ENCODE results near the gene PRDM15.
A peak's percentile ranks its signal among the peaks of the same experiment; 100 is the strongest.

The PRDM15 gene

DNA sequence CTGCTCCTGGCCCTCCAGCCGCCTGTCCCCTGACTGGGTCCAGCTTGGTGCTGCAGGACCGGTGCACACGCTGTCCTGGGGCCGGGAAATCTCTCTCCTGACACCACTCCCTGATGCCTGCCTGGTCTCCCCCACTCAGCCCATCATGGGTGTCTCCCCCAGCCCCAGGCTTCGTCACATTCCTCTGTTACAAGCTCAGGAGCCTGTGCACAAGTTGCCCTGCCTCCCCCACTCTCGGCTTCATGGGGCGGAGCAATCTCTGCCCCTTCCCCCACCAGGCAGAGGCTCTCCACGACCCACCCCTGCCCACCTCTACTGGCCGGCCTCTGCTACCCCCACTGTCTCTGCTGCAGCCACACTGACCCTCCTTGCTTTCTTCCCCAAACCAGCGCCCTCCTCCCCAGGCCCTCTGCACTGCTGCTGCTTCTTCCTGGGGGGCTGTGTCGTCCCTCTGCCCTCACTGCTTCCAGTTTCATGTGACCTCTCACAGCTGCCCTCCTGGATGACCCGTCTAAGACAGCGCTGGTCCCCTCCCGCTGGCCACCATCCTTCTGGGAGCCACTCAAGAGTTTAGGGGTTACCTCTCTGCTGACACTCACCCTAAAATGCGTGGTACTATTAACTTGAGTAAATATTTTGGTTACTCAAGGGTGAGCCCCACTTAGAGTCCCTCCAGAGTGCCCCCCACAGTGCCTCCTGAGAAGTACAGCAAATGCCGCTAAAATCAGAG lies 106.6 kb downstream of the PRDM15 start:
- DNase-seq, result no peak

DNA sequence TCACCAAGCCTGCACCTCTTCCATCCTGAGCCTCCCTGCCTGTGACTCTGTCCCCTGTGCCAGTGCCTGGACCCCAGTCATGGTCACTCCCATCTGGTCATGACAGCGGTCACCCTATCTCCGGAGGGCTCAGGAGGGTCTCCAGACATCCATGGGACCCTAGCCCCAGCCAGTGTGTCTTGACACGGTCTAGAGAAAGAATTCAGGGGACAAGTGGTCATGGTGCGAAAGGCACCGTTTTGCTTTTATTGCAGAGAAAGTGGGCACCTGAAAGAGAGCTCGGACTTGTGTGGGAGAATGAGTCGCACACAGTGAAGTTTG lies 107.6 kb downstream of the PRDM15 start:
- DNase-seq, result no peak

DNA sequence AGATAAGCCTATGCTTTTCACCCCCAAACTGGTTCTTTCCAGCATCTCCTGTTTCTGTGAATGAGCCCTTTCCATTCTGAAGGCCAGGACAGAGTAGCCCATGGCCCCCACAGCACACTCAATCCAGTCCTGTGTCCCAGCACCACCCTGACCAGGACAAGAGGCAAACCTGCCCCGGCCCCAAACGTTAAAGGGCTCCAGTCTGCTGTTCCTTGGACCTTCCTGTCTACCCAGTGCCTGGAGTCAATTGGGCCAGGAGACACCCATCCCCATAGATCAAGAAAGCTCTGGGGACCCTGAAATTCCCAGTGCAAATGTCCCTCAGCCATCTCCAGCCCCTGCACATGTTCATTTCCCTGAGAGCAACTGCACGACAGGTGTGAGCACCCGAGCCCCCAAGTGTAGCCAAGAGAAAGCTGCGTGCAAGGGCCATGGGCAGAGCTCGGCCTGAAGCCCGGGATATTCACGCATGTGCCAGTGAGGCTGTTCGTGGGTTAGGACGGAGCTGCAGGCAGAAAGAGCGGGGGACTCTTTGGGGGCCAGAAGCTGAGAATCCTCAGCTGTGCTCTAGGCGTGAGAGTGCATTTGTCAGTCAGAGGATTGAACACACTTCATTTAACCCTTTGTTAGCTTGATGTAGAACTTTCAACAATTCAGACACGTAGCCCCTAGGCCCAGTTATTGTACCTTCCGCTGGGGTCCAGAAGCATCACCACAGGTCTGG lies 108.1 kb downstream of the PRDM15 start:
- DNase-seq, result no peak

DNA sequence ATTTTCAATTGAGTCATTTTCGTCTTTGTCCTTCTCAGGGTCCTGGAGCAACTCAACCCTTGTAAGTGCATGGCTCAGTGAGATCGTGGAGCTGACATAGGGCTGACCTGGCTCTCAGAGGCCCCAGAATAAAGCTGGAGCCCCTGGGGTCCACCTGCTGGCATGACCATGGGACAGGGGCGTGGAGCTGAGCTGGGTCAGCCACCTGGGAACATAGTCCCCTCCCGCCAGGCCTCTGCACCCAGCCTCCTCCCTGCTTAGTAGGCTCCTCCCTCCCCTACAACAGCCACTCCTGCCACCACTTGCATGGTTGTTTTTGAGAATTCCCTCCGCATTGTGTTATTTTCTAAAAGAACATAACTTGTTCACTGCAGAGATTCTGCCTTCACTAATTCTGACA lies 109.2 kb downstream of the PRDM15 start:
- DNase-seq, result no peak

DNA sequence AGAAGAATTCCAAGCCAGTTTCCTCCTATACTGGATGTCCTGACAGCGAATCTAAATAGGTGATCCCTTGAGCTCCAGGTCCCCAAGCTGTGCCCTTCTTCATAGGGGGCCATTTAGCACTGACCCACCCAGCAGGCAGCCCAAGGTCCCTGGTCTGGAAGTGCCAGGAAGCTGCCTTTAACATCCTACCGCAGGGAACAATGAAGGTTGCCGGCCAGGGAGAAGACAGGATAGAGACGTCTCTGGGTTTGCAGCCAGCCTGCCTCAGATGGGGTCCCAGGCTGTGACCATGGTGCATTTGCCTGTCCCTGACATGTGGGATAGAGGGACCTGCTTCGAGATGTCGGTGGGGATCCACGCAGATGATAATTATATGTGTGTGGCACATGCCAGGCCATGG lies 109.6 kb downstream of the PRDM15 start:
- DNase-seq, result no peak

DNA sequence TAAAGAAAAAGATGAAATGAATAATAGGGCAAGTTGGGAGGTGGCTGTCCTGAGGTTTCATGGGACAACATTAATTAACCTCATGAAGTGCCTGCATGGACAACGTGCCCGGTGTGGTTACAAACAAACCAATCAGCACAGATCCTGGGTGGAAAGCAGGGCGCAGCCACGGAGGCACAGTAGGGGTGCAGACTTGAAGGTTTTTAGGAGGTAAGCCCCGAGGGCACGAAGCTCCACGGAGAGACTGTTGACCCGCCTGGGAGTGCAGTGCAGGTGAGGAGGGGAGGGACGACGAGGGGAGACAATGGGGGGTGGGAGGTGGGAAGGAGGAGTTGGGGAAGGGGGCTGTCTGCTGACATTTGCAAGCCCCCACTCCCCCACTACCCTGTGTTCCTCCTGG lies 110.0 kb downstream of the PRDM15 start:
- DNase-seq, result no peak

DNA sequence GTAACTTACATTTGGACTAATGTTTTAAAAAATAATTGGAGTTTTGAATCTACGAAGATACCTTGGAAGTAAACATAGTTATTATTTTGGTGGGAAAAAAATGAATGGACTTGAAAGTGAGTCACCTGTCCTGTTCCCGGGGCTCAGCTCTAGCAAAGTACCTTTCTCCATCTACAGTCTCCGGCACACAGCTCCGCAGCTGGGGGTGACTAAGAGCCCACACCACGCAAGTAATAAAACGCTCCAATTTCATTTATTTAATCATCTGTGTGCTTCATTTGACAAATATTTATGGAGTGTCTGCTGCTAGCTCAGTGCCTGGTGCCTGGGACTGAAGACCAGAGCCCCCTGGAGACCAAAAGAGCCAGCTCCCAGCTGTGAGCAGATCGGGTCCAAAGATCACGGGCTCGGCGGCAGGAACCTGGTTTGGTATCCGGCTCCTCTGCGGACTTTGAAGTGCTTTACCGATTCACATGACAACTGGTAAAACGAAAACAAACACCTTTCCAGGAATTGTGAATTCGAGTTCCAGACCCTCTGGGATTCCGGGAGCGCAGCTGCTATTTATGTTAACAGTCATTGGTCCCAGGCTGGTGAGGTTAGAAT lies 110.6 kb downstream of the PRDM15 start:
- no peak for DNase-seq

DNA sequence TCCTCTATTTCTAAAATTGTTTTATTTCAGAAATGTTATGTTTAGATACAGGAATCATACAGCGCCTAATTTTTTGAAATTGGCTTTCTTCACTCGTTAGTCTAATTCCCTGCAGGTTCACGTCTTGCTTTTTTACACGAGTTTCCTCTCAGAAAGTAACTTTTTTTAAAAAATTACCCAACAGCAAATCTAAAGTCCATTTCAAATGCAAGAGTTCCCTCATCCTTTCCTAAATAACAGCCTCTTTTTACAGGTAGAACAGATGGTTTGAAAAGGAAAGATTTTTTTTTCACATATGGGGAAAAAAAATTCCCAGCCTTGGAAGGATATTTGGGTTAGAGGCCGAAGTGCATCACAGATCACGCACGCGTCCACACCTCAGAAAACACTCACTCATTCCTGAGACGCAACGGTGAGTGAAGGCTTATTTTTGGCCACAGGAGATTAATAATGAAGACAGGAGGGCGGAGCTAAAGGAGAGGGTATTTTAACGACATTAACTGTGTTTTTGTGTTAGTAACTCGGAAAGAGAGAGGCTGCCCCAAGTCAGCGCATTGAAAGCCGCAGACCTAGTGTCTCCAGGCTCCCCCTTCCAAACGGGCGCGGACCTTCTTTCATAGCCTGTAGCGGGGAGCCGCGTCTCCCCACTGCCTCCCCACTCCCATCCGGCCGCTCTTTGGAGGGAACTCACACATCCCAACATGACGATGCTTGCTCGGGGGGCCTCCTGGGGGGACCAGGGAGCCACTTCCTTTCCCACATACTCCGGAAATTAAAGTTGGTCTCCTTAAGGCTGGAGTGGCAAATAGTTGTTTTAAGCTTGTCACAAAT lies 111.3 kb downstream of the PRDM15 start:
- DNase-seq, result peak; percentile 66

DNA sequence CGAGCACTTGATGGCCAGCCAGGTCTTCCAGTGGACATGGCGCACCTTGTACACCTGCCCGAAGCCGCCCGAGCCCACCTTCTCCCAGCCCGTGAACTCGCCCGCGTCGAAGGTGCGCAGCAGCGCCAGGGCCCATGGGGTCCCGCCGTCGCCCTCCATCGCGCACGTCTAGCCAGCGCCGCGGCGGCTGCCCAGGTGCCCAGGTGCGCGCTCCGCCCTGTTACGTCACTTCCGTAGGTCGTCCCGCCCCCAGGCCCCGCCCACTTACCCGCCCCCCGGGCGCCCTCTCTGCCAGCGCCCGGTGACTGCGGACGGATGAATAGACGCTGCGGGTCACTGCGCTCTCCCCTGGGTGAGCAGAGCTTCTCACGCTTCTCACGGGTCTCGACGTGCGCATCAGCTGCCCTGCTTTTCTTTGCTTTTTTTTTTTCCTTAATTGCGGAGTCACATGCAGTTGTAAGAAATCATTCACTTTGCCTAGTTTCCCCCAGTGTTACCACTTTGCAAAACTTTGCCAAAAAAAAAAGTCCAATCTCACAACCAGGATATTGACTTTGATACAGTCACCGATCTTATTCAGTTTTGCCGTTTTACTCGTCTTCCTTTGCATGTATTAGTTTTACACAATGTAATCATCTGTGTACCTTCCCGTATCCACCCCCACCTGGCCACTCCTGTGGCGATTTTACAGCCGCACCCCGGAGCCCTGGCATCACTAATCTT lies 112.1 kb downstream of the PRDM15 start, which contains the start of gene RIPK4:
TSS of gene RIPK4 (minus strand) at position 170 of the 723 bp plus-strand sequence. CDS start at position 159, 11 bp downstream.
- no peak for DNase-seq

DNA sequence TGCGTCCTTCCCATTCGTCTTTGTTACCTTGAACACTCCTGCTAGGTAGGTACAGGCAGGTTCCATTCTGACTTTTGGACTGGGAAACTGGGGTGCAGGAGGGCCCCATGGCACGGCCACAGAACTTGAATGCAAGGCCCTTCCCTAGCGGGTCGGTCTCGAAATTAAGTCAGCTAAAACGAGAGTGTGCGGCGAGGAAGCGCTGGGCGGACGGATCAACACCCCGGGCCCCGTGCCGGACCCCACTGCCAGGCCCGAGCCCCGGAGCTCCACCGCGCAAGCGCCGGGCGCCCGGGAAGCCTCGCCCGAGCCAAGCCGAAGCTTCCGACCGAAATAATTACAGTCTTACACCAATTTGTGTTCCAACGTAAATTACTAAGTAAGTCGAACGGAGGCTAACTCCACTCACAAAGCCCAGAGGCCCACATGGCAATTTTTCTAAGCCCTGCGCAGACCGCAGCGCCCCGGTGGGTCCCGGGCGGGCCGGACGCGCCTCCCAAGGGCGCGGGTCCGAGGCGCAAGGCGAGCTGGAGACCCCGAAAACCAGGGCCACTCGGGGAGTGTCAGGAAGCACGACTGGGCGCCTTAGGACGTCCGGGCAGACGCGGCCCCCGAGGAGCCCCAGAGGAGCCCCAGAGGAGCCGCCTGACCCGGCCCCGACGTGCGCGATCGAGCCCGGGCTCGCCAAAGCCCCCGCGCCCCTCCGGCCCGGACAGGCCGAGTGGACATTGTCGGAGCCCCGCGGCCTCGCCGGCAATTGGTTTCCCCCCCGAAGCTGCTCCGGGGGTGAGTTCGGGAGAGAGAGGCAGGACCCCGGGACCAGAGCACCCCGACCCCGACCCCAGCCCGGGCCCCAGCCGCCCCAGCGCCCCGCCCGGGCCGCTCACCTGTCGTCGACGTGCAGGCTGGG lies 112.9 kb downstream of the PRDM15 start:
- DNase-seq, result no peak

DNA sequence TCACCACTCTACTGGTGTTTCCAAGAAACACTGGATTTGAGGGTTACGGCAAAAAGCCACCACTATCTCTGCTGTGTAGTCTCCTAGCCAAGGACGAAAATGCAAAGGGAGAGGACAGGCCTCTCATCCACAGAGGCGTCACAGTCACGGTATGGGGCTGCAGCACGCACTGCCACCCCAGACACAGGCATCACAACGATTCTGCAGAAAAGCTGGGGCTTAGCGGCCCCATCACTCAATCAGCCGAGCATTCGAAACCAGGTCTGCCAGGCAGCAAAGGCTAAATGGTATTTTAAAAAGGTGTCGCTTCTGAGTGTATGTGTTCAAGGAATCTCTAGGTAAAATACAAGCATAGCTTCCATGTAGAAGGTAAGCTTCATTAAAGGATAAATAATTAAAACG lies 113.7 kb downstream of the PRDM15 start:
- no peak for DNase-seq

DNA sequence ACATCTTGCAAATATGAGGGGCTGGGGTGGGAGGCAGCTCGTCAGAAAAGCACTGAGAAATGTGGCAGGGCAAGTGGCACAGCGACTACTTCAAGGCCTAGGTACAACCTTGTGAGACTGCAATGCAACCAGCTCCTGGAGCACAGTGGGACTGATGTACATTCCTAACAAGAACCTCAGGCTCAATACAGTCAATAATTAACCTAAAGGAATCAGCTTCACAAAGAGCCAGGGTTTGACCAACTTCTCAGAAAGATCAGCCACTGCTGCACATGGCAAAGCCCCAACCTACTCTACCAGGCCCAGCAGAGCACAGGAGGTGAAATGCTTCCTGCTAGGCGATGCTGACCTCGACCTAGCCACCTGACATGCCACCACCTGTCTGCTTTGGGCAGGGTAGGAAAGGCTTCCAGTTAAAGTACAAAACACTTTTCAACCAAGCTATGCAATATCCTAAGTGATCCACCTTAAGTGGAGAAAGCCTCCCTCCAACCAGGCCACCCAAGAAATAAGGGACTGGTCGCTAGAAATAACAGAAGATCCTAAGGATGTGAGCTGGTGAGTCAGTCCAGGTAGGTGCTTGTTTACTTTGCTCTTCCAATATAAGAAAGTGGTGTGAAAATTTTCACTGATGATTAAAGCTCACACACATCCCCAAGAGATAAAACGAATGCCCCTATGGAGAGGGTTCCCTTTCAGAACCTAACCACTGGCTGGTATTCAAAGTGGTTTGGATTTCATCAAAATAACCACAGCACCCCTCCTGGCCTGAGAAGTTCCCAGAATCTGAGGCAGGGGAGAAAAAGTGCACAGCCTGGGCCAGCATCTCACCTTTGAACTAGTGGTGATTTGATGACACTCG lies 114.4 kb downstream of the PRDM15 start:
- no peak for DNase-seq

DNA sequence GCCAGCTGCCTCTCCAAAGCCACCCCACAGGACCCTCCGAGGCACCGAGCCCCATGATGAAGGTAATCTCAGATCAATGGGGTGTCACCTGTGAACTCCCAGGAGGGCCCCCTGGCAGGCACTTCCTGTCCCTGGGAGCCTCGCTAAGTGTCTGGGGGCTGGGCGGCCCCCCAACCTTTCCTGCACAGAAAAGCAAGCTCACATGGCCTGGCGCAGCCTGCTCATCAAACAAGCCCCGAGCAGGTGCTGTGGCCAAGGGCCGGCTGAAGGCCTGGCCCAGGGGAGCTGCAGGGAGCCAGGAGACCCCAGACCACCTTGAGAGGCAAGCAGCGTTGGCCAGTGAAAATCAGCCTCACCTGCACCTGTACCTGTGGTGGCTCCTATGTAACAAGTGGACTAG lies 115.1 kb downstream of the PRDM15 start:
- DNase-seq, result no peak

DNA sequence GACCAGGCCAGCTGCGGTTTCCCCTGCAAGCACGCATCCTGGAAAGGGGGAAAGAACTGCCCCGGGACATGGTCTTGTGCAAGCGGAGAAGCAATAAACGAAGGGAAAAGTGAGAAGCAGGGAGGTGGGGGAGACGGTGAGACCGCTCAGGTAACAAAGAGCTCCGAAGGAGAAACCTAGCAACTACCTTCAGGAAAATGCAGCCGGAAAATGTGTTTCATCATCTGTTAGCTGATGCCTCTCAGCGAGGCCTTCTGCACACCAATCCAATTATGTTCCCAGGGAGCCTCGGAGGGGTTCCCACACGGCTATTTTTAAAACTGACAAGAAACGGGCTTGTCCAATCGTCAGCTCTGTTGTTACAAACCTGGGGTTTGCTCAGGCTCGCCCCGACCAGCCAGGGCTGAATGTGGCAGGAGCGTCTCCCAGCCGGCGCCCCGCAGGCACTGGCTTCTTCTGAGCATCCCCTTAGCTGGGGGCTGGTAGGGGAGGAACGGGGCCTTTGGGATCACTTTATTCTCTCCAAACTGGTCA lies 115.7 kb downstream of the PRDM15 start:
- no peak for DNase-seq

DNA sequence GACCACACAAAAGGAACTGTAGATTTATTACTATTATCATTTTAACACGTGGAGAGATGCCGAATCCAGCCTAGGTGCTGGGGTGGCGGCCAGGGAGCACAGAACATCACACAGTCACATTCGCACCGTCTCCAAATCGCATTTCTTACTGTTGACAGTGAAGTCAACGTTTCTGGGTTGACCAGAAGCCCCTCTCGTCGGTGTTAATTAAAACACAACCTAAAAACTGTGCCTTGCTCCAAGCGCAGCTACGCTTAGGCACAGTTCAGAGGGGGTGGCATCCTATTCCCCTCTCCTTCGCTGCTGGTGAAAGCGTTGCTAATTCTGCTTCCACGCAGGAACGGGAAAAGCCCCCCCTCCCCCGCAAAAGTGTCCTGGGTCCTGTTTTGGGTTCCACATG lies 116.4 kb downstream of the PRDM15 start:
- no peak for DNase-seq

DNA sequence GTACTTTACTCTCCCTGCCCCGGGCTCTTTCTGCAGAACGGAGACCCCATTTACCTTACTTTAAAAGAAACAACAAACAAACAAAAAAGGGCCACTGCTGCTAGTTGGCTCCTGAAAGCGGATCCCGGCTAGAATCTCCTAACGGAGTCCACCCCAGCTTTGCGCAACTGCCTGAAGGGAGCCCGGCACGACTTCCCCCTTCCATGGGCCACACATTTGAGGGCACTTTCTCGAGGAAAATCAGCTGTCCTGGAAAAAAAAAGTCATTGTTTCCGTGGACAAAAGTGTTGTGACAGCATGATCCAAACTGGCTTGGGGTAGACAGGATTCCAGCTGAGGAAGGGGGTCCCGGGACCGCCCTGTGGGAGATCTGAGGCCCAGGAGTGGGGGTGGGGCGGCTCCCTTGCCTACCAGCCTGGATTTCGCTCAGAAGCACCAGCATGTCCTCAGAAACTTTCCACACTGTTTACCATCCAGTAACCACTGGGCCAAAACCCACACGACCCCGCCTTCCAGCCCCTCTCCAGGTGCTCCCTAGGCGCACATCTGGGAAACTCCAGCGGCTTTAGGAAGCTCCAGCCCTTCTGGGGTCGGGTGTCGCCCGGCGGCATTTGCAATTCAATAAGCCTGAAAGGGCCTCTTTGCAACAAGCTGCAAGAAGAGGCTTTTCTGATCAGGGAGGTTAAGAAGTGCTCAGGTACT lies 117.1 kb downstream of the PRDM15 start:
- DNase-seq, result no peak

DNA sequence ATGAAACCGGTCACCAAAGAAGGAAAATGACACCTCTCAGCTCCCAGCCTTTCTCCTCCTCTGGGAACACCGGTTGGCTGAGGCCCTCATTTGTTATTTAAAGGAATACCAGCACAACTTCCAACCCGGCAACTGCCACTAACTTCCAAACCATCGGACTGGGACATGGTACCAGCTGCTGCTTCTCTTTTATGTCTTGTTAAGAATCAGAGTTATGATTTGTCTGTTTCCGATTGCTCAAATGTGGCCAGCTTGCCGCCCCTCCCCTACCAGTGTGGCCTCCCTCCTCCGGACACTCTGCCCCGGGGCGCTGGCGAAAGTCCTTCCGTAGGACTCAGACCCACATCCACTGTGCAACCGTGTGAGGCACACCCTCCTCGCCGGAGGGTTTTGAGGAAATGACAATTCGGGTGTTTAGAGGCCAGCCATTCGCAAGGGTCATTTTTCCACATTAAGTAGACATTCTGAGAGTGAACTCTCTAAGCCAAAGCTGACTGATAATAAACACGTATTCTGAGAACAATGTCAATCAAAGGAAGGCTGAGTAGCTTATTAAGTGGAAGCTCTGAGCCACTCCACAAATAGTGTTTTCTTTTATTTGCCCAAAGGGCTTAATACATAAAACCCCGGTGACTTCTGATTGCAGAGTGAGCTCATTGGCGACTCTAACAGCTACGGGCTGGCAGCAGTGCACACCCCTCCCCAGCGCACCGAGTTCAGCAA lies 117.8 kb downstream of the PRDM15 start:
- no peak for DNase-seq

DNA sequence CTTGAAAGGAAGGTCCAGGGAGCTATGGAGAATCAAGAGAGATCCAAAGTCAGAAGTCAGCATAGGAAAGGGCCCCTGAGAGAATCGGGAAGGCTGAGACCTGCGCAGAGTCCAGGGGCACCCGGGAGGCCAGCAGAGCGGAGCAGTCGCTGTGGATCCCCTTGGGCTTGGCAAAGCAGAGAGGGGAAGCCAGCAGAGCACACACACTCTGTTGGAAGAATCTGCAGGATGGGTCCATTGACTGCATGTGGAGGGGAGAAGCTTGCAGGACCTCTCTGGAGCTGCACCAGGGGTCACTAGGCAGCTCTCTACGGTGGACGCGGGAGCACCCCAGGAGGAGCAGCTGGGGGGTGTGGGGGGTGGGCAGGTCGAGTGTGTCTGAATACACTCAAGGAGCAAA lies 118.7 kb downstream of the PRDM15 start:
- no peak for DNase-seq

DNA sequence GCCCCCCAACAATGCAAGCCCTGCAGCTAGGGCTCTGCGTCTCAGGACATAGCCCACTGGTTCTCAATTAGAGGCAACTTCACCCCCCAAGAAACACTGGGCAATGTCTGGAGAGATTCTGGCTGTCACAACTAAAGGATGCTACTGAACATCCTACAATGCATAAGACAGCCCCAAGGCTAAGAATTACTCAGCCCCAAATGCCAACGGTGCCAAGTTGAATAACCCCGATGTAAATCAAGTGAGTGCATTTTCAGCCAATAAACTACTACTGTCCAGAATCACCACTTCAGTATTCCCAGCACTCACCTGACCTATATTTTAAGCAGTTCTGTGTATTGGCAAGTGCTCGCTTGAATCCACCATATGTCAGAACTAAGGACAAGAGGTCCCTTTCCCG lies 119.2 kb downstream of the PRDM15 start:
- DNase-seq, result no peak

Data from left hindlimb (tissue), 1 donor.